Activated T-helper 9 cell treated with anti-CD3 and anti-CD28 coated beads, Interleukin-2, amount 50 U/mL, for 16 hours (primary cell): ENCODE measurements around the gene PCAT7.
A peak's percentile ranks its signal among the peaks of the same experiment; 100 is the strongest.

Source experiments
- DNase-seq: peaks from one replicate; pipeline ENCODE4 v3.0.0-alpha.2; 2020; ENCODE audit warnings: low read depth

Gene PCAT7

DNA sequence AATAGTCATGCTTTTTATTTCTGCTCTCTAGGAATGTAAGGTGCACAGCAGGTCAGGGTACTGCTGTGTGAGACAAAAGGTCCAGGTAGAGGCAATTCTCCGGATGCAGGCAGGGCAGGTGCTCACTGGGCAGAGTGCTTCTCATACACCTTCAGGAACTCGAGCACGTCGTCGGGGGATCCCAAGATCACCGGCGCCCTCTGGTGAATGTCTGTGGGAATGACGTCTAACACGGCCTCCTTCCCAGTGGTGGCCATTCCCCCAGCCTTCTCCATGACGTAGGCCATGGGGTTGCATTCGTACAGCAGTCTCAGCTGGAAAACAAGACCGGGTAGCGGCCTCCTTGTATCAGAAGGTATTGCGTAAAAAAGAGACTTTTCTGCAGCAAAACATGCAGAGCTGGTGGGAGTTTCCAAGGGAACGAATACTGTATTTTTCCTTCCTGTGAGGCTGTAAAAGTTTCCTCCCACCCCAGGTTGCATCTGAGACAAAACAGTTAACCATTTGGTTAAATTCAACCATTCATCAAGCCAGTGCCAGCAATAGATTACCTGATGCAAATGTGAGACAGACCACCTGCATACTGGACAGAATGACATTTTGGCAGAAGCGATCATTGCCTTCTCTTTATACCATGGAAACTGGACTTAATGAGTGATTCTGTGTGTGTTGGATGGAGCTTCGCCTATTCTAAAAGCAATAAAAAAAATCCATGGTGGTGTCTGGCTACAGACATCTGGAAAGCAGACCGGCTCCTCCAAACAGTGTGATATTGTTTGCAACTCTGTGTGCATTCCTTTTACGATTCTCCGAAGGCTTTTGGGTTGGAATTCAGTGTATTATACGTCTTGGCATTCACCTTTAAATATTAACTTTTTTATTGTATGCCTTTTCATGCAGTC, 48.6 kb downstream of the PCAT7 start:
- DNase-seq = peak; percentile 21

DNA sequence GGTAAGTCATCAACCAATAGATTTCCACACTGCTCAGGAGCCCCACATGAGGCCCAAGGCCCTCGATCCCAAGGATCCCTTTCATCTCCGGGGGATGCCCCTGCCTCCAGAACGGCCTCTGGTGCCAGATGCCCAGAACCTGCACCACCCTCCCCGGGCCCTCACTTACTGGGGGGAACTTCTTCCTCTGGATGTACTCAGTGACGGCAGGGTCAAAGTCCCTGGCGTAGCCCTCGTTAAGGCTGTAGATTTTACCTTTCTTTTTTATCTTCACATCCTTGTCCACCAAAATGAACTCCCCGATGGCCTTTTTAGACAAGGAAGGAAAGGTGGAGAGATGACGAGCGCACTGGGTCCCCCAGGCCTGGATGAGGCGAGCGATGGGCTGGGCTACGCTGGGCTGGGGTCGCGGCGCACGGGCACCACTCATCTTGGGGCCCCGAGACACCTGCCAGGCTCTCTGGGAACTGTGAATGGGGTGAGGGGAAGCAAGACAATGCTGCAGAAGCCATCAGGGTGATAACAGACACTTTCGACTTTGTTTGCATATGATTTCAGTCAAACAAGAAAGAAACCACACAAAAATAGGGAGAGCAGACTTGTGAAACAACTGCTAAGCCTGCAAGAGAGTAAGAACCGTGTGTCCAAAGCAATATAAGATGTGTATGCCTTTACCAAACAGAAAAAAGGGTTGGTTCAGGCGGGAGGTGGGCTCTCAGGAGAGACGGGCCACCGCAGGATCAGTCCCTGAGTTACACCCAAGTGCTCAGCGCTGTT, 52.0 kb downstream of the PCAT7 start:
- DNase-seq = no peak

DNA sequence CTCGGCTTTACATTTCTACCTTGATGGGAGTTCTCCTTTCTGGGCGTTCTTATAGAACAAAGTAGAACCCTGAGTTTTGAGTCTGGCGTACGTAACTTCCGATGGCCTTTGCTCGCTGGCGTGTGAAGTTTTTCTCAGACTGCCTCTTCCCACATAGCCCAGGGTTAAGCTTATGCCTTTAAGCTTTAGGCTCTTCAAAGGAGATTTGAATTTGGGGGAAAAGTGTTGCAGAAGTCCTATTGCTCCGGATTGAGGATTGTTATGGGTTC, 52.5 kb downstream of the PCAT7 start:
- DNase-seq = no peak

DNA sequence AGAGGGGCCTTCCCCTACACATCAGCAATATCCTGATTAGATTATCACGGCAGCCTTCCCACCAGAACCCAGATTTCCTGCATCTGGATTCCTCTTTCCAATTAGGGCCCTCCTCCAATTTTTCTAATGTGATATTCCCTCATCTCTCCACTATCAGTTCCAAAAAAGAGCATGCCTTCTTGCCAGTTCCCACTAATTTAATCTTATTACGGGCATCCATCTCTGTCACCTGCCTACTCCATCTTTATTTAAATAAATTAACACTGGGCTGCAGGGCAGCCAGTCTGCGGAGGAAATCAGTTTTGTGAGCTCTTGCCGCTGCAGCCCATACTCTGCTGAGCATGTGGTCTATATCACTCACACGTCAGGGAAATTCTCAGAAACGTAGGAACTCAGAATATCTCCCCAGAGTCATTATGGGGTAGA, 55.3 kb downstream of the PCAT7 start:
- no peak for DNase-seq

DNA sequence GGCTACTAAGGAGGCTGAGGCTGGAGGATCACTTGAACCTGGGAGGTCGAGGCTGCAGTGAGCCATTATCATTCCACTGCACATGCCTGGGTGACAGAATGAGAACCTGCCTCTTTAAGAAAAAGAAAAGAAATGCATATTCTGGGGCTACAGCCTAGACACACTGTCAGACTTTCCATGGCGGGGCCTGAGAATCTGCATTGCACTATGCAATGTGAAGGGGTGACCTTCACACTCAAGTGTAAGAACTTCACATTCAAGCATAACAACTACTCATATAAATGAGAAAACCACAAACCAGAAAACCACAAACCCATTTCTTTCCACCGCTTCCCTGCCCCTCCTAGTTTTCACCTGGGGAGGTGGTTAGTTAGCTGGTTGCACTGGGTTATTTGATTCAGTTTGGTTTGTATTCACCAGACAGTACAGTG, 56.8 kb downstream of the PCAT7 start:
- DNase-seq = peak; percentile 6

DNA sequence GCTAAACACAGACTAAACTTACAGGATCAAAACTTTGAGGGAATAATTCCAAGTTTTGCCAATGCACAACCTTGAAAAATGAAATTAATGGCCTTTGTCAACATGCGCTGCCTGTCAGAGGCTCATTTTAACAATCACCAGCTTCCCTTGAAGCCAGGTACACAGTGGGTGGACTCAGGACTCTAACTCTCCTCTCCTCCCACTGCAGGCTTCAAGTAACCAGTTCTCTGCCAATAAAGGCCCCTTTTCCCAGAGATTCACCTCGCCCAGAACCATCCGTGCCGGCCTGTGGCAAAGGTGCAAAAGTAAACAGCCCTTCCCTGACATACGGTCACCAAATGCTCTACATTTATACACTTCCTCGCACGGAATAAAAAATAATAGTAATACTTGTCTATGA, 57.2 kb downstream of the PCAT7 start:
- no peak for DNase-seq

DNA sequence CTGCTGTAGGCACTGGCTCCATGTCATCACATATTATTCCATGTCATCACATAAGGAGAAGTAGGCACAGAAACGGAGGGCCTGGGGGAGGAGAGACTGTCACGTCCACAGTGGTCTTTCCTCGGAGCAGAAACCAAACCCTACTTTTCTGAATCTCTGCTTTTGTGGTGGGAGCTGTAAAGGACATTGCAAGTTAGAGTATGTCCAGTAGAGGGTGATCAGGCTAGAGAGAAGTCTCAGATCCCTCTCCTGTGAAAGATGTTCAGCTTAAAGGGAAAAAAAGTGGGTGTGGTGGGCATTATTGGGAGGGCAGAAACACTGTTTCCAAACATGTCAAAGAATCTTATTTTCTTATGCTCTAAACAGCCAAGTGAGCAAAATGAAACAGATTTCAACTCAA, 58.1 kb downstream of the PCAT7 start:
- DNase-seq = no peak

DNA sequence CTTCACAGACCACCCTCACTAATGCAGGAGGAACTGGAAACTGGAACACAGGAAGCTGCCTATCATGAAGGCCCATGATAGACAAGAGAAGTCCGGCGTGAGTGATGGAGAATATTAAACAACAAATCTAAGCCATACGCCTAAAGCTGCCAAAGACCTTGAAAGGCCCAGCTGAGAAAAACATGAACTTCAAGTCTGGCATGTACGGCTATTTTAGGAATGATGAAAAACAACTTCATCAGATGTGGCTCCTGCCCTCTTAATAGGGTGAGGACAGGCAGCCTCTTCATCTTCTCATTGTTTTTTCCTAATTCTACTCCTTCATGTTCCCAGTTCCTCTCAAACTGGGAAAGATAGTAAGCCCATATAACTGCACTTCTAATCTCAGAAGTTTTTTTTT, 64.1 kb downstream of the PCAT7 start:
- DNase-seq = no peak
